ENCODE results near the gene NDEL1.

NDEL1 gene

GRCh38 chr17:8459831-8460230, 24.1 kb downstream of the NDEL1 start:
- DNase-seq: no peak

- no peak for DNase-seq
These were observed 26.9 kb downstream of the NDEL1 start for GRCh38 chr17:8462564-8462963.

- no peak for DNase-seq
These were observed 27.4 kb downstream of the NDEL1 start for GRCh38 chr17:8463099-8463498.

GRCh38 chr17:8464941-8465340, 29.3 kb downstream of the NDEL1 start:
- DNase-seq: no peak

- no peak for DNase-seq
These were observed 29.7 kb downstream of the NDEL1 start for GRCh38 chr17:8465356-8465755.

GRCh38 chr17:8465759-8466158, 30.1 kb downstream of the NDEL1 start:
- no peak for DNase-seq

- DNase-seq: no peak
These were observed 30.8 kb downstream of the NDEL1 start for GRCh38 chr17:8466456-8466855.

GRCh38 chr17:8466873-8467272, 31.2 kb downstream of the NDEL1 start:
- no peak for DNase-seq

GRCh38 chr17:8467527-8467926, 31.8 kb downstream of the NDEL1 start:
- no peak for DNase-seq

- no peak for DNase-seq
These were observed 32.4 kb downstream of the NDEL1 start for GRCh38 chr17:8468127-8468526.

GRCh38 chr17:8468980-8469379, 33.3 kb downstream of the NDEL1 start:
- no peak for DNase-seq

- DNase-seq: no peak
These were observed 34.3 kb downstream of the NDEL1 start for GRCh38 chr17:8469964-8470363.

- DNase-seq: no peak
These were observed 34.9 kb downstream of the NDEL1 start for GRCh38 chr17:8470447-8471047.

- DNase-seq: no peak
These were observed 37.0 kb downstream of the NDEL1 start for GRCh38 chr17:8472663-8473062.

- DNase-seq: no peak
These were observed 37.9 kb downstream of the NDEL1 start for GRCh38 chr17:8473451-8474192.

- DNase-seq: no peak
These were observed 39.1 kb downstream of the NDEL1 start for GRCh38 chr17:8474826-8475225.

- DNase-seq: no peak
These were observed 39.5 kb downstream of the NDEL1 start for GRCh38 chr17:8475227-8475626.

- DNase-seq: no peak
These were observed 40.1 kb downstream of the NDEL1 start for GRCh38 chr17:8475781-8476180.

GRCh38 chr17:8476741-8477140, 41.1 kb downstream of the NDEL1 start:
- DNase-seq: no peak

GRCh38 chr17:8477171-8477570, 41.5 kb downstream of the NDEL1 start:
- DNase-seq: no peak

- DNase-seq: no peak
These were observed 42.2 kb downstream of the NDEL1 start for GRCh38 chr17:8477715-8478441.

GRCh38 chr17:8479431-8479947, 43.8 kb downstream of the NDEL1 start:
- DNase-seq: no peak

GRCh38 chr17:8480011-8480976, 44.6 kb downstream of the NDEL1 start:
- no peak for DNase-seq

Data from activated T-cell treated with anti-CD3 and anti-CD28 coated beads, Interleukin-2, amount 50 U/mL, for 48 hours (primary cell).